ENCODE data around the gene ARHGAP40. TPM values are rescaled to one million over a fixed set of nuclear protein-coding genes. Genes with fewer than 3 reads are reported as not detected.
A peak's percentile ranks its signal among the peaks of the same experiment; 100 is the strongest.

The ARHGAP40 gene
- total and polyA plus RNA-seq, 2 donors (not counting 1 experiment from before 2014, with no cell fraction given), result not detected

DNA sequence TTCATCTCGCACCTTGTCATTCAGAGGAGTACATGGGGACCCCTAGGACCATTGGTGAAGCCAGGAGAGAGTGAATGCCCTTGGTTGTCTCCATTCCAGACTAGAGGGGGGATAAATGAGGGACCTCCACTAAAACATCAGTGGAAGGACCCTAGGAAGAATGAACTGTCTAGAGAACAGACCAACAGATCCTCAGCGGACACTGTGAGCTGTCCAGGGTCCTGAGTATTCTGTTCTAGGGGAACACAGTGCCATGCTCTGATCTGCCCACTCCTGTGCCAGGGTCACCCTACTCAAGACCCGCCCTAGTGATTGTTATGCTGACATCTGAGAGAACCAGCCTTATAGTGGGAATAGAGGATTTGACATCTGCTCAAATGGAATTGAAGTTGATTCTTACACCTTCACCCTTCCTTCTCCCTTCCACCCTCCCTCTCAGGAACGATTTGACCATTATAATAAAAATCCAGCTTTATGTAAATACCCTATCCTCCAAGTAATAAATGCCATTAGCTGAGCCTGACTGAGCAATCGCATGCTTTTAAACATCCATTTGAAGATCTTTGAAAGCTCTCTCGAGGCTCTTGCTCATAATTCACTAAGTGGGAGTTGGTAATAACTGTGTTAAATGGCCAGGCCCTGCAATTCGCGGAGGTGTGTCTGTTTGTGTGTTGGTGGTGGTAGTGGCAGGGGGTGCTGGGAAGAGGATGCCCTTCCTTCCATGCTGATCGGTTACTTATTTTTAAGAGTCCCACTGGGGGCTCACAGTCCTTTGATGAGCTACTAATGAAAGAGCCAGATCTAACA lies 79.1 kb downstream of the ARHGAP40 start:
- no peaks in the 10 kb centered on the region for H3K36me3 ChIP-seq (ENCODE audit: control insufficient read depth, insufficient read depth, low read length)
- peak; percentile 26 to 33 for DNase-seq (ENCODE audit: low read depth in 2 of 2)
- H3K4me1 ChIP-seq (ENCODE audit: control insufficient read depth, extremely low read depth, insufficient read depth, low read length), result no peaks in the 10 kb centered on the region
- H3K9ac ChIP-seq (ENCODE audit: insufficient read depth, low read length), result no peak overlapping the region
- H3K4me2 ChIP-seq (ENCODE audit: extremely low read depth, insufficient read depth, low read length), result no peak overlapping the region
- H4K20me1 ChIP-seq (ENCODE audit: control insufficient read depth, extremely low read depth, insufficient read depth, low read length), result no peaks in the 10 kb centered on the region
- TF ChIP-seq, protein P1, sequence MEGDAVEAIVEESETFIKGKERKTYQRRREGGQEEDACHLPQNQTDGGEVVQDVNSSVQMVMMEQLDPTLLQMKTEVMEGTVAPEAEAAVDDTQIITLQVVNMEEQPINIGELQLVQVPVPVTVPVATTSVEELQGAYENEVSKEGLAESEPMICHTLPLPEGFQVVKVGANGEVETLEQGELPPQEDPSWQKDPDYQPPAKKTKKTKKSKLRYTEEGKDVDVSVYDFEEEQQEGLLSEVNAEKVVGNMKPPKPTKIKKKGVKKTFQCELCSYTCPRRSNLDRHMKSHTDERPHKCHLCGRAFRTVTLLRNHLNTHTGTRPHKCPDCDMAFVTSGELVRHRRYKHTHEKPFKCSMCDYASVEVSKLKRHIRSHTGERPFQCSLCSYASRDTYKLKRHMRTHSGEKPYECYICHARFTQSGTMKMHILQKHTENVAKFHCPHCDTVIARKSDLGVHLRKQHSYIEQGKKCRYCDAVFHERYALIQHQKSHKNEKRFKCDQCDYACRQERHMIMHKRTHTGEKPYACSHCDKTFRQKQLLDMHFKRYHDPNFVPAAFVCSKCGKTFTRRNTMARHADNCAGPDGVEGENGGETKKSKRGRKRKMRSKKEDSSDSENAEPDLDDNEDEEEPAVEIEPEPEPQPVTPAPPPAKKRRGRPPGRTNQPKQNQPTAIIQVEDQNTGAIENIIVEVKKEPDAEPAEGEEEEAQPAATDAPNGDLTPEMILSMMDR (conservative IDR thresholded peaks at IDR 0.05 in 1 of 2, IDR thresholded peaks at IDR 0.05 in 1 of 2; ENCODE audit: low read depth in 1 of 2, low read length in 2 of 2), result no peak
- no peak for TF ChIP-seq EZH2 (IDR thresholded peaks at IDR 0.05; ENCODE audit: low read length, missing control alignments)
- no peaks in the 10 kb centered on the region for H3K79me2 ChIP-seq (ENCODE audit: control insufficient read depth, insufficient read depth, low read length)
- H2AFZ ChIP-seq (ENCODE audit: low read length), result no peak overlapping the region
- H3K4me3 ChIP-seq (replicated peaks in 1 of 4; ENCODE audit: control extremely low read depth in 1 of 4, insufficient read depth in 1 of 4, low read depth in 3 of 4, low read length in 4 of 4), result no peak overlapping the region
- no peak overlapping the region for H3K27ac ChIP-seq (ENCODE audit: insufficient read depth, low read length)
- H3K27me3 ChIP-seq (ENCODE audit: control insufficient read depth, insufficient read depth, low read length), result no peaks in the 10 kb centered on the region
- no peaks in the 10 kb centered on the region for H3K9me3 ChIP-seq (ENCODE audit: control insufficient read depth, insufficient read depth, low read depth, low read length)

GRCh38 chr20:38685271-38685670 lies 83.7 kb downstream of the ARHGAP40 start:
- no peak for DNase-seq (ENCODE audit: low read depth in 2 of 2)
- Histone ChIP-seq H3K4me1 (ENCODE audit: control insufficient read depth, extremely low read depth, insufficient read depth, low read length) (no peaks in the 10 kb centered on the region), H3K4me2 (ENCODE audit: extremely low read depth, insufficient read depth, low read length) (no peak overlapping the region), H3K9ac (ENCODE audit: insufficient read depth, low read length) (no peak overlapping the region), H2AFZ (ENCODE audit: low read length) (no peak overlapping the region), H3K27ac (ENCODE audit: insufficient read depth, low read length) (no peak overlapping the region), H3K27me3 (ENCODE audit: control insufficient read depth, insufficient read depth, low read length) (no peaks in the 10 kb centered on the region), H3K9me3 (ENCODE audit: control insufficient read depth, insufficient read depth, low read depth, low read length) (no peaks in the 10 kb centered on the region), H4K20me1 (ENCODE audit: control insufficient read depth, extremely low read depth, insufficient read depth, low read length) (no peaks in the 10 kb centered on the region), H3K36me3 (ENCODE audit: control insufficient read depth, insufficient read depth, low read length) (no peaks in the 10 kb centered on the region), H3K79me2 (ENCODE audit: control insufficient read depth, insufficient read depth, low read length) (no peaks in the 10 kb centered on the region), H3K4me3 (replicated peaks in 1 of 4; ENCODE audit: control extremely low read depth in 1 of 4, insufficient read depth in 1 of 4, low read depth in 3 of 4, low read length in 4 of 4) (no peak overlapping the region)
- TF ChIP-seq, protein P1 (conservative IDR thresholded peaks at IDR 0.05 in 1 of 2, IDR thresholded peaks at IDR 0.05 in 1 of 2; ENCODE audit: low read depth in 1 of 2, low read length in 2 of 2), result no peak
- TF ChIP-seq EZH2 (IDR thresholded peaks at IDR 0.05; ENCODE audit: low read length, missing control alignments), result no peak

- Histone ChIP-seq H3K27me3 (ENCODE audit: control insufficient read depth, insufficient read depth, low read length) (no peaks in the 10 kb centered on the region), H3K9me3 (ENCODE audit: control insufficient read depth, insufficient read depth, low read depth, low read length) (no peaks in the 10 kb centered on the region), H3K4me2 (ENCODE audit: extremely low read depth, insufficient read depth, low read length) (no peak overlapping the region), H3K79me2 (ENCODE audit: control insufficient read depth, insufficient read depth, low read length) (no peaks in the 10 kb centered on the region), H3K9ac (ENCODE audit: insufficient read depth, low read length) (no peak overlapping the region), H3K27ac (ENCODE audit: insufficient read depth, low read length) (no peak overlapping the region), H4K20me1 (ENCODE audit: control insufficient read depth, extremely low read depth, insufficient read depth, low read length) (no peaks in the 10 kb centered on the region), H3K4me3 (replicated peaks in 1 of 4; ENCODE audit: control extremely low read depth in 1 of 4, insufficient read depth in 1 of 4, low read depth in 3 of 4, low read length in 4 of 4) (no peak overlapping the region), H2AFZ (ENCODE audit: low read length) (no peak overlapping the region), H3K36me3 (ENCODE audit: control insufficient read depth, insufficient read depth, low read length) (no peaks in the 10 kb centered on the region), H3K4me1 (ENCODE audit: control insufficient read depth, extremely low read depth, insufficient read depth, low read length) (no peaks in the 10 kb centered on the region)
- TF ChIP-seq, protein P1 (conservative IDR thresholded peaks at IDR 0.05 in 1 of 2, IDR thresholded peaks at IDR 0.05 in 1 of 2; ENCODE audit: low read depth in 1 of 2, low read length in 2 of 2), result no peak
- no peak for TF ChIP-seq EZH2 (IDR thresholded peaks at IDR 0.05; ENCODE audit: low read length, missing control alignments)
- peak; percentile 38 to 43 for DNase-seq (ENCODE audit: low read depth in 2 of 2)
Observed at GRCh38 chr20:38685853-38686473, 84.4 kb downstream of the ARHGAP40 start.
